GM10847 (cell line): Measurements from ENCODE around the gene SLC8A1.

ENCODE experiments used
- POLR2A ChIP-seq: IDR thresholded peaks from 2 replicates; pipeline ENCODE4 v1.6.1; 2011; ENCODE audit not compliant: insufficient read length; ENCODE audit errors: extremely low read depth

The SLC8A1 gene

DNA sequence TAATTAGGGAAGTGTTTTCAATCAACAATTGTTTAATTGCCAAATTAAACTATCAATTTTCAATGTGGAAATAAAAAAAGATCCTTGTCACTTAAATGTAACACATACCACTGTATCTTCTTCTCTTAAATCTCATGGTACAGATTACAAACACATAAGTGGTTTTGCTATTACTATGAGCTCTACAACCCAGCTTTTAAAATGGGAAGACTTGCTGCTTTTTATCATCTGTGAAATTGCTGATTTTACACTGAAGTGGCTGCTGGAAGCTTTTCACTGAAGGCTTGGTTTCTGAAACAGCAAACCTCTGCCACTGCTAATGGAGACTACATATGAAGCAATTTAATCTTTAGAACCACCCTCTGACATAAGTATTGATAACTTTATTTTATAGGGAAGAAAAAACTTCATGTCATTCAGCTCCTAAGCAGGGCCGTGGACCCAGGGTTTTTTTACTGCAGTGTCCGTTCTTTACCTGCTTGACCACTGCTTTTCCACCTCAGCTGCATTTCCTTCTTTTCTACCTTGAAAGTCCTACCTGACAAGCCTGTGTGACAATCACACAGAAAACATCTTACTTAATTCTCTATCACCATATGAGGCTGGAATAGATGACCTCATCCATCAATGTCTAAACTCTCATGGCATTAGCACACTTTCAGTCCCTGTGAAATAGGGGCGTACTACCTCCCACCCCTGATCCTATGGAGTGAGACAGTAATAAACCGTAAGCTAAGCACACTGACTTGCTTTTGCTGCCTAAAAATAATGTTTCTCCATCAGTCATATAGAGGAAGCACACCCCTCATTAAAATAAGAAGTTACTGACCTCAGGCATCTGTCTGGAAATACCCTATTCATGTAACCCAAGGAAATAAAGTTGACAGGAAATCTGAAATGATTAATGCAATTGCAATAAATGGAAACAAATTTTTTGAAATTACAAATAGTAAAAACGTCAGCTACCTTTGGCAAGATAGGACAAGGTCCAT is 19.2 kb upstream of the SLC8A1 start:
- no peak for TF ChIP-seq POLR2A

DNA sequence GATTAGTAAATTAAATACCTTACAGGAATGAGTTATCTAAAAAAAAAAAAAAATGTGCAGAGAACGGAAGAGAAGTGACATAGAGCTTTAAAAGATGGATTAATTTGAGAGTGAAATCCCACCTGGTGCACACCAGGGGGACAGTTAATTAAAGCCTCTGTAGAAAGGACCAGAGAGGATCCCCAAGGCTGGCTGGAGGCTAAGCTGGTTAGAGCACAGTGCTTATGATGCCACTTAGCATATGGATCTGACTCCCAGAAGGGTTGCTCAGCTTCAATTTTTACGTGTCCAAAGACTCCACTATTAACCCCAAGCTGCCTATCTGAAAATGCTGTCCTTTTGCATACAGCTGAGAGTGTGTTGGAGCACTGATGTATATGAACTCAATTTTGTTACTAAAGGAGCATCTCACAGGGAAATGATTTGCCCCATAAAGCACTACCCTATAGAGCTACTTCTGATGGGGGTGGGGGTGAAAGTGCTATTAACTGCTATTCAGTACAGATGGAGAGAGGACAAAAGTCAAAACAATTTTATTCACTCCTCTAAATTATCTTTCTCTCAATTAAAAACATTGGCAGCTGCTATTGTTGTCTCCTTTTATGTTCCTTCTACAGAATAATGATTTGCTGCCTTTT is 15.2 kb upstream of the SLC8A1 start:
- TF ChIP-seq POLR2A: no peak

DNA sequence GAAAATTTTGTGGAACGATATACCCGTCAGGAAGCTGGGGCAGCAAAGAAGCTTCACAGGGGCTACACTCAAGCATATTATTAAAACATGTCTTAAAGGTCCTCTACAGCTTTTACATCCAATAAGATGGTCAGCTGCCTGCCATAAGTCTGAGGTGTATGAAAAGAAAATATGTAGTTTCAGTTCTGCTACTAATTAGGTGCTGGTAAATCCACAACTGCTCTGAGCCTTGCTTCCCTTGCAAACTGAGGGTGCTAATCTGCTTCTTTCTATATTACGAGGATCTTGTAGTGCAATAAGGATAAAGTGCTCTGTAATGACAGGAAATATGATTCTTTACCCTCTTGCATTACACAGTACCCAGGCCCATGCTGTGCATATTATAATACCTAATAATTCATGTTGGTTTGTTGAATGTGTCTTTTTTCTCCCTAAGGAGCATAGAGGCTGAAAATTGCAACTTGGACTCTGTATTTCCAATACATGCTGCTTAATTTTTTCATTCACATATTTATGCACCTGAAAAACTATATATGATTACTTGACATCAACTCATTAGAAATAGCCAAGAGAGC is 14.5 kb upstream of the SLC8A1 start:
- no peak for TF ChIP-seq POLR2A

DNA sequence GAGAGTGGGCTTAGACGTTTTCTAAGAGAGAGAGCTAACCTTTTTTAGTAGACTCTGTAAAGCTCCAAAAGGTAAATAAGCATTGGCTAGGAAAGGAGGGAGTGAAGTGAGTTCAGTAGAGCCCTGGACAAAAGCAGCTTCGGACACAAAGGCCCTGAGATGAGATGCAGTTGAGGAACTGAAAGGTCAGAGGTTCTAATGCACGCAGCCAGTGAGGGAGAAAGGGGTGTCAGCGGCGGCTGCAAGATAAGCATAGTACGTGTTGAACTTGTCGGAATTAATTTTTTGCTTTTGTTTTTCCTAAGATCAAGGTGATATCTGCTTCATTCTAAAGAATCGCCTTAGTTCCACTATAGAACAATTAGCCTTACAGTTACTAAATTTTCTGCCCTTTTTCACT is 11.2 kb upstream of the SLC8A1 start:
- TF ChIP-seq POLR2A: no peak

DNA sequence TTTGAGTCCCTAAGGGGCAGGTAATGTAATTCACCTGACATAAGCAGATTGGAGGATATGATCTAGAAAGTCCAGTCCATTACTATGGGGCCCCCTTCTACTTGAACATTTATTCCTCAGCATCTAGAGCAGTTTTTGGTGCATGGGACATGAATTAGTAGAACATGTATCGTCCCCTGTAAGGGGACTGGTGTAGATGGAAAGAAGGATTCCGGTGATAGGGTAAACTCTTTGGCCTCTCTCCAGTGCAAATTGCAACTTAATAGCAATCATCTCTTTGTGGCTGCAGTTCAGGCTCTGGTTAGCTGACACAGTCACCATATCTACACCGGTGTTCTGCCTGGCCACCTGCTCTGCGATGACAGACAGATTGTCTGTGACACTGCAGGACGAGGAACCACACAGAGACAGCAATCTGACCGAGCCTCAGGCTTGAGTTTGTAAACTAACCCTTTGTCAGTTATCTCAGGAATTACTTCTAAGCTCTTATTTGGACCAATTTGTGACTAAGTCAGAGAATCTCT is 6.4 kb upstream of the SLC8A1 start:
- TF ChIP-seq POLR2A: no peak

DNA sequence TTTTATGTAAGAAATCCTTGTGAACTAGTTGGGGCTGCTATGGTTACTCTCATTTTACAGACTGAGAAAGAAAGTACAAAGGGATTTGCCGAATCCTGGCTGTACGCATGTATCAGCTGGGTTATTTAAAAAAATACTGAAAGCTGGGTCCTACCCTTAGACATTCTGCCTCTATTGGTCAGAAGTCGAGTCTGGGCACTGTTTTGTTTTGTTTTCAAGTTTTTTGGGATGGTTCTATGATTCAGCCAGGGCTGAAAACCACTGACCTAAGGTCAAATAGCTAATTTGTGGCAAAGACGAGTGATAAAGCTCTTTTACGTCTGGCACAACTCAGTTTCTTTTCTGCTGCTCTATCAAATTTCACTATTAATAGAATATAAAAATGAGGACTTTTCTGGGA is 5.9 kb upstream of the SLC8A1 start:
- no peak for TF ChIP-seq POLR2A

DNA sequence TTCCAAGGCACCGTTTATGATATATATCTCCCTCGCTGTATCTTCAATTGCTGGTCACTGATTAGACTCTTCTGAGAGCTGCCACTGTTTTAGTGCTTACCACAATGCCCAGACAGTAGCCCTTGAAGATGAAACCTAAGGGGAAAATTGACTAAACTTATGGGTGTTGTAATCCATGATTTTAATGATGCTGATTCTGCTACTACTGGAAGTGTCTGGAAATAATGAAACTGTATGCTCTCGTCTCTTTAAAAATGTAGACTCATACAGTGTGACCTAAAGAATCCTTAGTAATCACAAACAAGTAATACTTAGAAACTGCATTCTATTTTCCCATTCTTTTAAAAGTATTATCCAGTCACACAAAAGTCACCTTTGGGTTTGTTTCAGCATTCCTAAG is 5.5 kb upstream of the SLC8A1 start:
- TF ChIP-seq POLR2A: no peak

DNA sequence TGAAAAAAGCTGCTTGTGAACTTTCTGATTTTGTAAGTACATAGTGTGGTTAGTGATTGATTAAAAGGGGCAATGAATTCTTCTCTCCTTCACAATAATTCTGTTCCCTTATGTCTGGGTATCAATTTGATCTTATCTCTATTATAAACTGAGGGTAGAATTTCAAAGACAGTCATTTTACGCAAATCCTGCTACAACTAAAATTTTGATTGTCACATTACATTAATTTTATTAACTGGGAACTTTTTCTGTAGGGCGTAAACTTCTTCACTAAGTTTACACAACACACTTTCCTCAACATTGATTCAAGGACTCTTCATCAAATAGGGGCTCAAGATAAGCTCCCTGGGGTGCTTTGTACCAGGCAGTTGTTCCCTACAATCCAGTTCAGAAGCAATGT is 5.0 kb upstream of the SLC8A1 start:
- TF ChIP-seq POLR2A: no peak

DNA sequence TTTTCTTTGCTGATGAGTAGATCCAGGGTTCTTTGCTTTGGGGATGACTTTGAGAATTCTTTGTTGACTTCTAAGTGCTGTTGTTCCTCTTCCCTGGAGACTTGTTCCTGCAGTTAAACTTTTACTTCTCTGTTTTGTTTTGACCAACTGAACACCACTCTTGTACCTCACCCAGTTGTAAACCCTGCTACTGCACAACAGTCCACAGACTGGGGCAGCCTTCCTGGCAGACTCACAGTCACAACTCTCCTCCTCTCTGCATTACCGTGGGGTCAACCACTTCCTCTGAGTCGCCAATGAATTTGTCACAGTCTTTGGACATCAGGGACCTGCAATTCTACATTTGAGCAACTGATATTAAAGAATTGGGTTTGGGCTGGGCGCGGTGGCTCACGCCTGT is 3.8 kb upstream of the SLC8A1 start:
- no peak for TF ChIP-seq POLR2A

DNA sequence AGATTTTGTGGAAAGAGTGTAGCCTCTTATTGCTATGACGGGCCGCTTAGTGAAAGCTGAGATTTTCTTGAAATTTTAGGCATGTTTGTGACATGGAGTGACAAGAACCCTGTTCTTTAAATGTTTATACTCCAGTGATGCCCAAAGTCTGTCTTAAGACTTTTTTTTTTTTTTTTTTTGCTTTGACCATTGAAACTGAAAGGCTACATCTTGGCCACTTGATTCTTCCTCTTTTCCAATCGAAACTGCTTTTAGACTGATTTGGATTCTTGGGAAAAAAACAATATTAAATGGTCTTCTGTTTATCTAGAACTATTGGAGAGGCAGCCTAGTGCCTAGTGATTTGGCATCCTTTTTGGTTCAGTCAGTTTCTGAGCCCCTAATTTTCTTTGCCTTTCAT is 2.4 kb upstream of the SLC8A1 start:
- TF ChIP-seq POLR2A: no peak

DNA sequence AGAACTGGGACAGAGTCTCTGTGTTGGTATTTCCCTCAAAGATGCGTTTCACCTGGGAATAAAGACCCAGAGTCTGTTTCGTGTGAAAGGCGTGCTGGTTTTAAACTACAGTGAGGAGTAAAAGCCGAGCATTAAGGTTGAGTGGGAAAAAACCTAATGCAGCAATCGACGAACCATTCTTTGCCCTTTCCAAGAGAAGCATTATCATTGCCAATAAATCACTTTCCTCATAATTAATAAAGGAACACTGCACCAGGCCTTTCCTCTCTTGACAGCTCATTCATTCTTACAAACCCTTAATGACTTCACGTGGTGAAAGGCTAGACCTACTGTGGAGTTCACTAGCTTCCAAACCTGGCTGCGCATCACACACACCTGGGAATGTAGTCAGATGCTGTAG is 896 bp upstream of the SLC8A1 start:
- no peak for TF ChIP-seq POLR2A

DNA sequence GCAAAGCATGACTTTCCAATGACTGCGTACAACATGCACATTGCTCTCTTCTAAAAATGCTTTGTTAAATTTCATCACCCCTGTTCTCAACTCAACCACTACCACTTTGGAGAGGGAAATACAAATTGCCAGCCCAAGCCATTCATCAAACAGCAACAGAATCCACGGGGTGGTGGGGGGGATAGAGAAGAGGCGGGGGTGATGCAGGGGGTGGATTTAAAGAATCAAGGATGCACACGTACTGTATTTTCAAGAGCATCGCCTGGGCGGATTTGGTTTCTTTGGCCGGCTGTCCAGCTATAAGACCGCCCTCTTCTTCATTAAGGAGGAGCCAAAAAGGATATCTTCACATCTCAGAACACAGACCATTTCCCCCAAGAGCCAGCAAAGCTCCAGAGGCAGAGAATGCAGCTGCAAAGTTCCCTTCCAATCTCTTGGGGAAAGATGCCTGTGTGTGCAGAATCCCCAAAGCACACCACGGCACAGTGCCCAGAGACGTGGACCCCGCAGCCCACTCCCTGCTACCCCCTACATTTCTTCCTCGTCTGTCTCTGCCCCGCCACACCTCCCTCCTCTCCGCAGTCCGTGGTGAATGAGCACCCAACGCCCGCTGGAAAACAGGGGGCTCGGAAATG is 977 bp downstream of the SLC8A1 start:
- TF ChIP-seq POLR2A: no peak

DNA sequence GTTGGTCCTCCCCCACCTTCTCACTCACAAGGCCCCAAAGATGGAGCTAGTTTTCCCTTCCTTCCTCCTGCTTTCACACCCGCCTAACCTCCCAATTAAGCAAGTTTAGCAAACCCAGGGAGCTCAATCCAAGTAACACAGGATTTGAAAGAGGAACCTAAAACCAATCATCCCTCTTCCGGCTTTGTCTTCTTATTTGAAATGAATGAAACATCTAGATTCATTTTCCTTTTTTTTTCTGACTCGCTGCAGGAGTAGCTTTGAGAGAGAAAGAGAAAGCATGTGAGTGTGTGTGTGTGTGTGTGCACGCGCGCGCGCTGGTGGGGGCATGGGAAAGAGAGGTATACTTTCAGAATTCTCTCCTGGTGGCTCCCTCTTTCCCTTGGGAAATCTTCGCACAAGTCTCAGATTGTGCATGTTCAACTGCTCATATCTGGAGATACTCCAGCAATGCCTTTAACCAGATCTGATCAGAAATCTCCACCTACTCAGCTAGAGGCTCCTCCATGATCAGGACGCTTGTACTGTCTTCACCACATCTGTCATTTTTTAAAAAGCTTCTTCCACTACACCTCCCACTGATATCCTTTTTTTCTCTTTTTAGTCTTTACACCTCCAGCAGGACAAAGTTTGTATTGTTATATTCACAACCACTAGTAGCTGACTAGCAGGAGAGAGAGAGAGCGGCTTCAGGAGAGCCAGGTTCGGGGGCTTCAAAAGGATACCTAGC is 1.7 kb downstream of the SLC8A1 start:
- no peak for TF ChIP-seq POLR2A

DNA sequence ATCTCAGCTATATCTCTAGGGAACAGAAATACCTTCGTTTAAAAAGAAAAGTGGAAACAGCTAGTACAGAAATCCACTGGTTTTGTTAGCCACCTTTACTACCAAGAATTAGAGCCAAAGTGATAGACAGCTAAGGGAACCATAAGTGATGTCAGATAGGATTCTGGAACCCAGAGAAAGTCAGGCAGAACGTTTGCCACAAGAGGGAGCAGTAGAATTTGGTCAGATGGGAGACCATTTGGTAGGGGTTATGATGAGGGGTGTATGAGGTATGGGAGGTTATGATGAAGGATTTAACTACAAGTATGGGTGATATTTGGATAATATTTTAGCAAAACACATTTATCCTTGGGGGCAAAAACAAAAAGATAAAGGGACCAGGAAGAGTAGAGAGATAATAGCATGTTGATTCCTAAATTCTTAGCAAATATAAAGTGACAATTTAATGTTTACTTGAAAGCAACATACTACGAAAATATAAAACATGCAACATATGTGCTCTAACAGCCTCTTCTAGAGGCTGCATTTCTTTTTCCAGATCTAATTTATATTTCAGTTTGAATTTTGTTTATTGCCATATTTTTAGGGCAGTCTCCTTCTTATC is 3.3 kb downstream of the SLC8A1 start:
- TF ChIP-seq POLR2A: no peak
